ACHN (cell line): ENCODE measurements around the gene OPHN1.
"Not testable (repeated sequence)": the region's sequence is repeated elsewhere in the genome, so short reads cannot be mapped to it uniquely, and the experiment has no call there.

Experiments
- DNase-seq: peaks from one replicate; pipeline ENCODE4 v3.0.0-alpha.2; 2015
- in situ Hi-C: cut with HindIII; loops from 2 replicates; pipeline ENCODE4 v1.10.0; 2017; ENCODE audit warnings: low sequenced_read_pairs, low pct_ligation_motif_present, low pct_unique_long_range_greater_than_20kb

The OPHN1 gene

DNA sequence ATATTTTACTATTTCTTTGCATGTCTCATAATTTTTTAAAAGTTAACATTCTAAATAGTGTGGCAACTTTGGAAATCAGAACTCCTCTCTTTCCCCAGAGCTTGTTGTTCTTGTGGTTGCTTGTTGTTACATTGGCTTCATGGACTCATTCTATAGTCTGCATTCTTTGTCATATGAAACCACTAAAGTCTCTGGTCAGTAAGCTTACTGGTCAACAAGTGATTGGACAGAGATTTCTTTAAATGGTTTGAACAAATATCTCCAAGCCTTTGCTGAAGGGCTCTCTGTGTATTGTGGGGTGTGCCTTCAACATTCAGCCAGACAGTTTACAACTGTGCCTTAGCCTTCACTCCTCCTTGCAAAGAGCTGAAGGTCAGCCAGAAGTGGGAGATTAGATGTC, 147.2 kb downstream of the OPHN1 start:
- DNase-seq = no peak
- in situ Hi-C loops = no loop called here

DNA sequence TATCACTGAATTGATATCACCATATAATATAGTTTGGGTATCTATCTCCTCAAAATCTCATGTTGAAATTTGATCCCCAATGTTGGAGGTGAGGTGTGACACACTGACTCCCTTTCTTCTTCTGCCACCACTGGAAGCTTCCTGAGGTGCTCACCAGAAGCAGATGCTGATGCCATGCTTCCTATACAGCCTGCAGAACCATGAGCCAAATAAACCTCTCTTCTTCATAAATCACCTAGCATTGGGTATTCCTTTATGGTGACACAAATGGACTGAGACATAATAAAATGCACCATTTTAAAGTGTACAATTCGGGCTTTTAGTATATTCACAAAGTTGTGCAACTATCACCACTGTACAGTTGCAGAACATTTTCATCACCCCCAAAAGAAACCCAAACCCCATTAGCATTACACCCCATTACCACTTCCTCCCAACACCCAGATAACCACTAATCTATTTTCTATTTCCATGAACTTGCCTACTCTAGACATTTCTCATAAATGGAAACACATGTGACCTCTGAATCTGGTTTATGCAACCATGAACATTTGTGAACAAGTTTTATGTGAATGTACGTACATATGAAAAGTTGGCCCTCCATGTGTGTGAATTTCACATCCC, 148.9 kb downstream of the OPHN1 start:
- in situ Hi-C loops = no loop called here
- no peak for DNase-seq

DNA sequence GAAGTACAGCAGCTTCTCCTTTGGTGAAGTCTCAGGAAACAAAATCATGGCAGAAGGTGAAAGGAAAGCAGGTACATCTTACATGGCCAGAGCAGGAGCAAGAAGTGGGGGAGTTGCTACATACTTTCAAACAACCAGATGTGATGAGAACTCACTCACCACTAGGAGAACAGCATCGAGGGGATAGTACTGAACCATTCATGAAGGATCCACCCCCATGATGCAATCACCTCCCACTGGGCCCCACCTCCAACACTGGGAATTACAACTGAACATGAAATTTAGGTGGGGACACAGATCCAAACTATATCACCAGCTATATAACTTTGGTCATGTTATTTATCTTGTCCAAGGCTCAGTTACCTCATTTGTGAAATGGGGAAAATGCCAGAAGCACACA, 159.4 kb downstream of the OPHN1 start:
- in situ Hi-C loops = no loop called here
- DNase-seq = no peak

DNA sequence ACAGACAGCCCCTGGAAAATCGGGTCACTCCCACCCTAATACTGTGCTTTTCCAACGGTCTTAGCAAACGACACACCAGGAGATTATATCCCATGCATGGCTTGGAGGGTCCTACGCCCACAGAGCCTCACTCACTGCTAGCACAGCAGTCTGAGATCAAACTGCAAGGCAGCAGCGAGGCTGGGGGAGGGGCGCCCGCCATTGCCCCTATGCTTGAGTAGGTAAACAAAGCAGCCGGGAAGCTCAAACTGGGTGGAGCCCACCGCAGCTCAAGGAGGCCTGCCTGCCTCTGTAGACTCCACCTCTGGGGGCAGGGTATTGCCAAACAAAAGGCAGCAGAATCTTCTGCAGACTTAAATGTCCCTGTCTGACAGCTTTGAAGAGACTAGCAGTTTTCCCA, 168.5 kb downstream of the OPHN1 start:
- DNase-seq, in situ Hi-C loops: not testable (repeated sequence)

DNA sequence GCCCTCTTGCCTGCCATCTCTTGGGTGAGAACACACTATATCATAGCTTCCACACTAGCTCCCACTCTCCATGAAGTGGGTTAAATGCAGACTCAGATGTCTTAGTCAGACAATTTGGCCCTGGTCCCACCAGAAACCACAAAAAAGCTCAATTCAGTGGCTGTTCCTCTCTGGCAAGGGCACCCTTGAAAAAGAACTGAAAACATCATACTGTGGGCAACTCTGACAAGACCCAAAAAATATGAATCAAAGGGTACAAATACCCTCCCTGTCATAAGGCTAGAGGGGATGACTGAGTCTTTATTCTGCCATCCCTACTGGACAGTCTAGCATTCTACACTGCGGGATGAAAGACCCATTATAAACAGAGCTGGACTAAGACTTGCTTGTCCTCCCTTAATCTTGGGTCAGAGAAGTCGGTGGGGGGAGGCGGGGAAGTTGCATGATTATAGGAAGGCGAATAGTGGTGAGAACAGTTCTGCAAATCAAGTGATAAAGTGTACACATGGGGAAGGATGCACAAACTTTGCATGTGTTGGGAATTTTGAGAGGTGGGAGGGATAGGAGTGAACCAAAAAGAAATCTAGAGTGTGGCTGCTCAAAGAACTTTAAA, 172.1 kb downstream of the OPHN1 start:
- DNase-seq = no peak
- in situ Hi-C loops = no loop called here

DNA sequence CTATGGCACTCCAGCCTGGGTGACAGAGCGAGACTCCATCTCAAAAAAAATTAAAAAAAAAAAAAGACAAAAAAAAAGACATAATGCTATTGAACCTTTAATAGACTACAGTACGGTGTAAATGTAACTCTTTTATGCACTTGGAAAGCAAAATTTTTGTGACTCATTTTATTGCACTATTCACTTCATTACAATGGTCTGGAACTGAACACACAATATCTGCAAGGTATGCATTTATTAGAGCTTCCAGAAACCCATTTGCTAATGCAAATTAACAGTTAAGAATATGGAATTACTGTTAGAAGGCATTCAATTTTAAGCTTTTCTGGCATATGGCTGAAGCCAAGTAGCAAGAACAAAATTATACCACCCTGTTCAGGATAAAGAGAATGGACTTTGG, 176.3 kb downstream of the OPHN1 start:
- DNase-seq = no peak
- in situ Hi-C loops = no loop called here

DNA sequence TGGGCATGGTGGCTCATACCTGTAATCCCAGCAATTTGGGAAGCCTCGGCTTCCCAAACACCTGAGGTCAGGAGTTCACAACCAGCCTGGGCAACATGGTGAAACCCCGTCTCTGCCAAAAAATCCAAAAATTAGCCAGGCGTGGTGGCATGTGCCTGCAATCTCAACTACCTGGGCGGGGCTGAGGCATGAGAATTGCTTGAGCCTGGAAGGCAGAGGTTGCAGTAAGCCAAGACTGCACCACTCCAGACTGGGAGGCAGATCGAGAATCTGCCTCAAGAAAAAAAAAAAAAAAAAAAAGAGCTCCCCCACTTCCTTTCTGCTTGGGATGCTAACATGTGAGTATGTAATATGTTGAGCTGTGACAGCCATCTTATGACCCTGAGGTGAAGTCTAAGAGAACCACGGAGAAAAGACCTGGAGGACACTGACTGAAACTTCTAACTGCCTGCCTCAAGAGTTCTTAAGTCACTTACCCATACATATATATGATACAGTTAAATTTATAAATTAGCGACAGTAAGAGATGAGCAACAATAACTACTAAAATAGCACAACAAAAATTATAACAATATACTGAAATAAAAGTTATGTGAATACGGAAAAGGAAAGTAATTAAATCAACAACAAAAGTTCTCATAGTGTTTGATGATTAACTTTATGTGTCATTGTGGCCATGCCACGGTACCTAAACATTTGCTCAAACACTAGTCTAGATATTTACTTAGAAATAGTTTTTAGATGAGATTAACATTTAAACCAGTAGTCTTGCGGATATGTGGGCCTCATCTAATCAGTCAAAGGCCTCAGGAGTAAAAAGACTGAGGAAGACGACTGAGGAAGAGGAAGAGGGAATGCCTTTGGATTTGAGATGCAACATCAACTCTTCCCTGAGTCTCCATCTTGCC, 178.3 kb downstream of the OPHN1 start:
- in situ Hi-C loops = no loop called here
- DNase-seq = peak; percentile 0

DNA sequence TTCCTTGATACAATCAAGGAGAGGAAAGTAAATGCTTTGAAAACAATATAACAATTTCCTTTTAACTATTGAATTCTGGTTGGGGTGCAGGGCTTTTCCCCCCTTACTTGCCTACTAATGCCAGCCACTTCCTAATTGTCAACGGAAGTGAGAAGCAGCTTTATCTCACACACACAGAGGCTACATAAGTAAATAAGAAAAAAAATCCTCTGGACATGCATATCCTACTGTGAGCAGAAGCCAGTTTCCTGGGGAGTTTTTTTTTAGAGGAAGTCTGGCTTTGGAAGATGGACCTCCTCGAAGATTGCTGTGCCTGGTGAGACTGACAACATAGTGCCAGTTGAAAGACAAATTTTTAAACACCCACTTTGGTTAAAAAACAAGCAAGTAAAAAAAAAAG, 180.6 kb downstream of the OPHN1 start:
- DNase-seq = no peak
- in situ Hi-C loops = no loop called here

DNA sequence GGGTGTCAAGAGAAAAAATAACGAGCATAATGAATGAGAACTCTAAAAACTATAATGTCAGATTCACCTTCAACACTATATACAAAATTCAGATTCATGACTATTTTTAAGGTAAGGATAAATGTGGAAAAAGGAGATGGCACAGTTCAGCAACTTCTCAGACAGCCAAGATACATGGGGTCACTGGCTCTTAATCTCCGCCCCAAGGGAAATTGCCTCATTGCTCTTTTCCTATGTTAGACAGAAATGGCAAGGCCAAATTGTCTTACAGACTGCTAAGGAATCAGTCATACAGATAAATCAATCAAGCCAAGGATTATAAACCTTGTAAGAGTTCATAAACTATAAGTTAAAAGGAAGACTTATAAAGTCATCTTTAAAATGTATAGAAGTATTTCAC, 183.4 kb downstream of the OPHN1 start:
- no peak for DNase-seq
- in situ Hi-C loops = no loop called here

DNA sequence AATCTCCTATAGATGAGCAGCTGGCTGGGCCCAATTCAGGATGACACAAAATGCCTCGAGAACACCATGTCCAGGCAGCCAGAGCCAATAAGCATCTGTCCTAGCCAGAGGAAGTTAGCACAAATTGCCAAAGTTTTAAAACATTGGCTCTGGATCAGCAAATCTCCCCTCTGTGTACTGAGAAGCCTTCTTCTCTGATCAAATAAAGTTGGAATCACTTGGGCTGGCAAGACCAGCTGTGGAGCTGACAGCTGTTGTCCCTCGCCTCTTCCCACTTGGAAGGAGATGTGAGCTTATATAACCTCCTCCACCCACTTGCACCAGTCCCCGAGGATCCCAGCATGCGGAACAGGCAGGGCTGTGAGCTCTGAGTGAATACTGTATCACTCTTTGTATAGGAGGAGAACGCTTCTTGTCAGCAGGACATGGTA, 183.9 kb downstream of the OPHN1 start:
- in situ Hi-C loops = no loop called here
- DNase-seq = no peak

DNA sequence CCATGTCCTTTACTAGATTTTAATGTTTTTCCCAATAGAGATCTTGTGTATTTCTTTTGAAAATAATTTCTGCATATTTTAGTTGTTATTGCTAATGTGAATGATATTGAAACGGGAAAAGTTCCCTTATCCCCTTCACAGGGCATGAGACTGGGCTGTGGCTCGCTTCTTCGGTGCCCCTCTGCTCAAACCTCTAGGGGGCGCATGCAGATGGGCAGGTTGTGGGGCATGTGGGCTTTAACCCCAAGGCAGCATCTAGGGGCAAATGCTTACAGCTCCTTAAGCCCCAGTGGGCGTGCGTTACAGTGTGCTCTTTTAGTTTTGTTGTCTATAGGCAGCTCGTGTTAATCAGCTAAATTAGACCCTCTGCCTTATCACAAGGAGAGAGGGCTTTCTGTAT, 194.7 kb downstream of the OPHN1 start:
- DNase-seq = peak; percentile 26
- in situ Hi-C loops = no loop called here

DNA sequence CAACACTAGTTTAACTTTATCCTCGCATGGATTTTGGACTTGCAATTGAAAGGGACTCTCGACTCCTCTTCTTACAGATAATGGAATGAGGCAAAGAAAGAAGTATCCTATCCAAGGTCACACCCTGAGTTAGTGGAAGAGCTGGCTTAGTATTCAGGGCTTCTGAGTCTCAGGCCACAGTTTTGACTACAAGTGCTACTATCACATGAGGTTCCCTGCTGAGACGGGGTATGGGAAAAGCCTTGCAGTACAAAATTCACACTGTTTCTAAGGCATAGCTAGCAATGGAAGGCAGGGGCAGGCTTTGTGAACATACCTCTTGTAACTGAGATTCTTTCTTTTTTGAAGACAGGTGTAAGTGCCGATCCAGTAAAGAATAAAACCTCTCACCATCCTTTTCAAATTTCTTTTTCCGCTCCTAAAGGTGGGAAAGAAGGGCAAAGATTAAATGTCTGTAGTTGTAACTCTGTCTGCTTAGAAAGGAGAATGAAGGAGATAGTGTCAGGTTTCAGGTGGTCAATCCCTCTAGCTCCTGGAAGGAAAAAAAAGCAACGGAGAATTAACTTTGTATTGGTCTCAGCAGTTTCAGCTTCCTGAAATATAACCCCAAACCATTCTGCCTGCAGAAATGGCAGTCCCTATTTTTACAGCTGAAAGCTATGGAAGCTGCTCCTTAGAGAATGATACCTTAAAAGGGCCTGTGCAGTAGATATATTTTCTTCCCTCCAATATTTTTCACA, 199.0 kb downstream of the OPHN1 start:
- in situ Hi-C loops = no loop called here
- DNase-seq = no peak

DNA sequence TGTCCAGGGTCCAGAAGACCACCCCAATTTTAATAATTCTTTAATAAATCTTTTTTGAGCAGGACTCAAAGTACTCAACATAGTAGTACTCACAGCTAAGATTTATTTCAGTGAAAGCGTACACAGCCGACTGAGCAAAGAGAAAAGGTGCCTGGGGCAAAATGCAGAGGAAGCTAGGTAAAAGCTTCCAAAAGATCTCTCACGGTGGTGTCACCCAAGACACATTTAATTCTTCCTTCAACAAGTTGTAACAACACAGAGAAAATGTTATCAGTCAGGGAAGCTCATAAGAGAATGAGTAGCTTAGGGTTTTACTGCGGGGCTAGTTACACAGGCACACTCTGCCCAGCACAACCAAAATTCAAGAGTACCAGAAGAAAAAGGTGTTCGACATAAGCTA, 201.1 kb downstream of the OPHN1 start:
- in situ Hi-C loops = no loop called here
- no peak for DNase-seq

DNA sequence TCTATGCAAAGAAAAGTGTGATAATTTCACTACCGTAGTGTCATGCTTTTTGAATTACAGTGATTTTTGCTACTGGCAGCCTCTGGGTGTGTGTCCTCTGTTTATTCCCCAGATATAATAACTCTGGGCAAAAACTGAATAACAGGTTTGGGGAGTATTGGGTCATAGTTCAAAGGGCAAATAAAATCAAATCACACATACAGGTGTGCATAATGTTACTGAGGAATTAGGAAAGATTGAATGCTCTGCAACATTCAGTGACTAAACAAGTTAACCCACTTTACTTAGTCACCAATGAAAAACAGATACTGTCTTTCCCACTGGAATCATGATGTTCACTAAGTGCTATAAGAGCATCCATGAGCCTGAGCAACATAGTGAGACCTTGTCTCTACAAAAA, 224.3 kb downstream of the OPHN1 start:
- in situ Hi-C loops = no loop called here
- no peak for DNase-seq

DNA sequence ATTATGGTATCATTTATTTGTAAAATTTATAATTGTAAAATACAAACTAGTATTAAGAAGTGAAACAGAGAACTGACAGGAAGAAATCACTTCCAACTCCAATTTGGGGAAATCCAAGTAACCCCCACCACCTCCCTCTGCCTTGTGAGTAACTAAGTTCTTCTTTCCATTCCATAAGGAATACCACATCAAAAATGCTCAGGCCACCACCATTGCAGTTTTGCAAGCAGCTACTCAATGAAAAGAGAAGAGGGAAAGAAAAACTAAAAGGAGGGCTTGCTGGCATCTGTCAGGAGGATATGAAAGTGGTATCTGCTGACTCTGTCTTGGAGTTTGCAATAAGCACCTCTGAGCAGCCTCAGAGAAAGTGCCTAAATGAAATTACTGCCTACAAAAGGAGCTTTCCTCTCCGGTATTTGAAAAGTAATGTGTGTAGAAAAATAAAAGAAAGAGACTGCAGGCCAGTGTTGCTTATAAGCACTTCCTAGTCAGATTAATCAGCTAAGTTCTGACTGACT, 228.7 kb downstream of the OPHN1 start:
- no peak for DNase-seq
- in situ Hi-C loops = no loop called here

DNA sequence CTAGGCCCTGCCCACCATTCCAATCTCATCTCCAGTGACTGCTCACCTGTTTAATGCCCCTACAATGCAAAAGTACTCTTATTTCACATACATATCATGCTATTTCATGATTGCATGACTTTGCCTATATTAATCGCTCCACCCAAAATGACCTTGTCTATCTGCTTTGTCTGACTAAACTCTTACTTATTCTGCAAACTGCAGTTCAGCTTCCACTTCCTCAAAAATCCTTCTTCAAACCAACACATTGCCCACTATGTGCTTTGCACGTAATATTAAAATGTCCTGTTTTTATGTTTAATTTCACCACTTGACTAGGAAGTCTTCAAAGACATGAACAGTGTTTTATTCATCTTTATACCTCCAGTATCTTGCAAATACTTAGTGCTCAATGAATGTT, 229.6 kb downstream of the OPHN1 start:
- no peak for DNase-seq
- in situ Hi-C loops = no loop called here

DNA sequence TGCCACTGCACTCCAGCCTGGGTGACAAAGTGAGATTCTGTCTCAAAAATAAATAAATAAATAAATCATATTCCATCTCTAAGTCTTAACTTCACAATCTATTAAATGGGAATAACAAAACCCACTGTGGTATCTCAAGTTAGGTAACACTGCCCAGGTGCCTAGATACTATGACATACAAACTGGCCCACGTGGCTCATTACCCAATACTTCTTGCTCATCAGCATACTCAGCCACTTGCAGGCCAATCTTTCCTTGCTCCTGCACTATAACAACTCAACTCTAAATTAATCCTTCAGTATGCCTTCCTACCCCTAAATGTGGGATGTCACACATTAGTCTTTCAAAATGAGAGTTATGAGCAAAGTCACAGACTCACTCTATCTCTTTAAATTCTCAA, 230.1 kb downstream of the OPHN1 start:
- no peak for DNase-seq
- in situ Hi-C loops = no loop called here

DNA sequence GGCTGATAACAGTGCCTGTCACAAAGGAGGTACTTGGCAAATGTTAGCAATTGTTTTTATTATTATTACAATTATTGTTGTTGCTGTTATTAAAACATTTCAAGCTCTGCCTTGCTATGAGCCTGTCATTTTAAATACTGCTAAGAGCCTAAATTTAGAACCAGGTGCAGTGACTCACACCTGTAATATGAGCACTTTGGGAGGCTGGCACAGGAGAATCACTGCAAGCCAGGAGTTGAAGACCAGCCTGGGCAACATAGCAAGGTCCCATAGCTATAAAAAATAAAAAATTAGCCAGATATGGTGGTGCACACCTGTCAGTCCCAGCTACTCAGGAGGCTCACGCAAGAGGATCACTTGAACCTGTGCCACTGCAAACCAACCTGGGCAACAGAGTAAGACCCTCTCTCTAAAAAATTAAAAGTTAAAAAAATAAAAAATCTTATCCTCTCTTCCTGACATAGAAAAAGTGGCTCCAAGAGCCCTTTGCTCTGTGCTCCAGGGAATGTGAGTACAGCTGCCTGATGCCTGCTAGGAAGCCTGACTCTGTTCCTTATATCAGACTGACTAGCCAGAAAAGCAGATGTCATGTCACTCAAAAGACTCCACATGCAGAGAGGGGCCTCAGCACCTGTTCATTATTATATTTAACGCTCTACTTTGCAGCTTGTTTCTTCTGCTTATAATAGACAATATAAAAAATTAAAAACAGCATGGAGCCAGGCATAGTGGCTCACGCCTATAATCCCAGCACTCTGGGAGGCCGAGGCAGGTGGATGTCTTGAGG, 234.0 kb downstream of the OPHN1 start:
- DNase-seq = no peak
- in situ Hi-C loops = no loop called here
